GM12874 (cell line): ENCODE results near the gene CES5A.

Experiments used
- TF ChIP-seq, protein P1 (sequence below): IDR thresholded peaks from 2 replicates; pipeline ENCODE4 v1.5.1; 2011; ENCODE audit warnings: low read depth, mild to moderate bottlenecking, control low read depth, low read length, moderate library complexity; ENCODE audit not compliant: insufficient read depth

CES5A gene

DNA sequence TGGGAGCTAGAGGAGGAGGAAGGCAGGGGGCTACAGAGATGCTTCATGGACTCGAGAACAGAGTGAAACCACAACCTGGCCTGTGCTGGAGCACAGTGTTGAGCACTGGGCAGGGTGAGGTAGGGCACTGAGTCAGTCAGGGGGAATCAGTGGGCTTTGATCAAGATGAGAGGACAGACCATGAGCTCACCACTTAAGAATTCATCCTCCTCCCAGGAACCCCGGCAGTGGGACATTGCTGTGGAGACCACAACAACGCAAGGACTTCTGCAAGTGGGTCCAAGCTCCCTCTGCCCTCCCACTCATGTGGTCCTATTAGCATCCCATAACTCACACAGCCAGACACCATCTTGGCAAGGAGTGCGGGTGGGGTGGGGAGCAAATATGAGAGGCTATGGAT, 1.7 kb upstream of the CES5A start:
- TF ChIP-seq, protein P1, sequence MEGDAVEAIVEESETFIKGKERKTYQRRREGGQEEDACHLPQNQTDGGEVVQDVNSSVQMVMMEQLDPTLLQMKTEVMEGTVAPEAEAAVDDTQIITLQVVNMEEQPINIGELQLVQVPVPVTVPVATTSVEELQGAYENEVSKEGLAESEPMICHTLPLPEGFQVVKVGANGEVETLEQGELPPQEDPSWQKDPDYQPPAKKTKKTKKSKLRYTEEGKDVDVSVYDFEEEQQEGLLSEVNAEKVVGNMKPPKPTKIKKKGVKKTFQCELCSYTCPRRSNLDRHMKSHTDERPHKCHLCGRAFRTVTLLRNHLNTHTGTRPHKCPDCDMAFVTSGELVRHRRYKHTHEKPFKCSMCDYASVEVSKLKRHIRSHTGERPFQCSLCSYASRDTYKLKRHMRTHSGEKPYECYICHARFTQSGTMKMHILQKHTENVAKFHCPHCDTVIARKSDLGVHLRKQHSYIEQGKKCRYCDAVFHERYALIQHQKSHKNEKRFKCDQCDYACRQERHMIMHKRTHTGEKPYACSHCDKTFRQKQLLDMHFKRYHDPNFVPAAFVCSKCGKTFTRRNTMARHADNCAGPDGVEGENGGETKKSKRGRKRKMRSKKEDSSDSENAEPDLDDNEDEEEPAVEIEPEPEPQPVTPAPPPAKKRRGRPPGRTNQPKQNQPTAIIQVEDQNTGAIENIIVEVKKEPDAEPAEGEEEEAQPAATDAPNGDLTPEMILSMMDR, result no peak

DNA sequence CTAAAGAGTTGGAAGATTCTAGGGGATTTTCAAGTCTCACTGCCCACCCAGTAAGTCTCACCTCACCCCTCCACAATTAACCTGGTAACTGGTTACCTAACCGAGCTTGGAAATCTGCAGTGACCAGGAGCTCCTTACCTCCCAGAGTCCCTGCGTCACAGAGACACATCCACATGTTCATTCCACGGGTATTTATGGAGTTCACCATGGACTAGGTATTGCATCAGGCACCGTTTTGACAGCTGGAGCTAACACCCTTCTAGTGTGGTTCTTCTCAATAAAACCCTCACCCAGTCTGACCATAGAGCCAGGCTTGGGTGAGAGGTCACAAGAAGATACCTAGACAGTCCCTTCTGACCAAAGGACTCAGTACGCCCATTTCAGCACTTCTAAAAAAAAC, 2.1 kb downstream of the CES5A start:
- TF ChIP-seq, protein P1, result no peak

DNA sequence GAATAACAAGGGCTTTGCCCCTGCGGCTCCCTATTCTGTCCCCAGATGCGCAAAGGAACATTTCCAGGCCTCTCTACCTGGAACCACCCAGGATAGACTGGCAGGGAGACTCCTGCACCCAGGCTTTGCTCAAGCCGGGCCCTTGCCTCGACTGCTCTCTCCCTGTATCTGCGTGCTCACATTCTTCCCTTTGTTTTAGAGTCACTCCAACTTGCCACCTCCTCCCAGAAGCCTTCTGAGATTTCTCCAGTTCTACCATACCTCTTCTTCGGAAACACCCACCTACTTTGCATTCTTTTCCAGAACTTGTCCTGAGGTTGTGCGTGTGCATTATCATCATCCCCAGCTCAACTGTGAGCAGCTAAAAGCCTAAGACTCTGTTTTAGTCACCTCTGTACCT, 3.0 kb downstream of the CES5A start:
- TF ChIP-seq, protein P1, result no peak

DNA sequence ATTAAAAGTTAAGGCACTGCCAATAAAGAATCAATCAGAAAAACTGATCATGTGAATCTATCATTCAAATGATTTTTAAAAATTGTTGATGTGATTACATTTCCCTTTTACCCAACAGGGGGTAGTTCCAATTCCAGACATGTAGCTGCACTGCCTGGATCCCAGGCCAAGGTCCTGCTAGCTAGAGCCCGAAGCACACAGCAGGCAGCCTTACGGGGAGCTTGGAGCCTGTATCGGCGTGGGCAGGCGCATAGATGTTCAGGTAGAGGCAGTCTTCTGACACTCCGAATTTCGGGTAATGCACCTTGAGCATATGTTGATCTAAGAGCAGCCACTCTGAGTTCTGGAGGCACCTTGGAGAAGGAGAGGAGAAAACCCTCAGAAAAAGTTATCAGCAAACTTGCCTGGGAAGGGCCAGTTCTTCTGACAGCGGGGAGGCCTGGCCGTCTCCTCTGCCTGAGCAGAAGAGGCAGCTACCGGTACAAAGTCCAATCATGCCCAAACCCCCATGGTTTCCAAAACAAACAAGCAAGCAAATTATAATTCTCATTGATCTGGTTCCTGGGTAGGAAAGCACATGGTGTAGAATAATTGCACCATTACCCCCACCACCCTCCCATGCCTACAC, 3.6 kb downstream of the CES5A start:
- TF ChIP-seq, protein P1, result no peak

DNA sequence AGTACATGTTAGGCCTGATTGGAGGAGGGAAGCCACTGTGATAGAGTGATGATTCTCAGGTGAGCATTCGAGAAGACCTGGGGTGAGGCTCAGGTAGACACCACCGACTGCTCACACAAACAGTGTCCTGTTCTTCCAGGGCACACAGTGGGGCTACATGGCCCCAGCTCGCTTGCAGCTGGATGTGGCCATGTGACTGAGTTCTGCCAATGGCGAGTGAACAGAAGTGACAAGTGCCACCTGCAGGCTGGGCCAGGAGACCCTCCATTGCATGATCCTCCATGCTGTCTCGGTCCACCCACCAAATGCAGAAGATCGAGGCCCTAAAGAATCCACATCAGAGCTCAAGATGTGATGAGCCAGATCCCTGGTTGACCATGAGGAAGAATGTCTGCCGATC, 6.2 kb downstream of the CES5A start:
- TF ChIP-seq, protein P1, result no peak

DNA sequence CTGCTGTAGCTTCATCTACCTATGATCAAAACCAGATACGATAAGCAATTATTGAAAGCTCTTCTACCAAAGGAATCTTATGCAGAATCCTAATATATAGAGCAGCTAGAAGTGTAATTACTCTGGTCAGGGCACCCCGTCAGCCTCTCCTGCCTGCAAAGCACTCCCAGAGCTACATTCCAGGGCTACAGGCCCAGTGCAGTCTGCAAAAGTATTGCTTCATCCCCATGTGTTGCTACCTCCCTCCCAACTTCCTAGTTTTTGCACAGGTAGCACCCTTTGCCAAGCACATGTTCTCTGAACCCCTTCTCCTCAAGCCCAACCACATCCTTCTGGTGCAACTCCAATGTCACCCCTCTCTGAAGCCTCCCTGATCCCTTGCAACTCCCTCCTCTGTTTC, 7.0 kb downstream of the CES5A start:
- TF ChIP-seq, protein P1, result no peak

DNA sequence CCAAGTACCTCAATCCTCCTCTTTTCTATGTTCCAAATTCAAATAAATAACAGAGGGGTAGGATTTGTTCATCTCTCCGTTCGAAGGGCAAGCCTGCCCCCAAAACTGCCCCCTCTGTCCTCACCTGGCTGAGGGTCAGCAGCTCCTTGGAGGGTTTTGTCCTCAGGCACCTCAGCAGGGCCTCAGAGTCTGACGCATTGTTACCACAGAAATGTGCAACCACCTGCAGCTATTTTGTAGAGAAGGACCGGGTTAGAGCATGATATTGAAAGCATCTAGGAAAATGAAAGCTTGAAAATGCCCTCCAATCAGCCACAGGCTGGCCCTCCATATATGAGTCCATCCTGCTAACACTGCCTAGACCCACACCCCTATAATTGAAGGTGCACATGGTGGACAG, 13.9 kb downstream of the CES5A start:
- TF ChIP-seq, protein P1, result no peak
